HepG2 (cell line): ENCODE results near the gene PNPLA2. TPM values are rescaled to one million over a fixed set of nuclear protein-coding genes. Genes with fewer than 3 reads are reported as not detected.

Source experiments
- AGO1 ChIP-seq: fragments of 200-400 bp; formaldehyde crosslinking; IDR thresholded peaks from 2 replicates; pipeline ENCODE4 v1.6.1; 2017; ENCODE audit warnings: mild to moderate bottlenecking, low read depth, low read length, moderate library complexity; ENCODE audit not compliant: poor library complexity, severe bottlenecking
- AKNA ChIP-seq: sonication (generic); formaldehyde crosslinking; IDR thresholded peaks from 2 replicates; pipeline ENCODE4 v1.4.0; 2020; ENCODE audit warnings: missing genetic modification reagents, borderline replicate concordance
- ARNT2 ChIP-seq: sonication (generic); formaldehyde crosslinking; IDR thresholded peaks from 2 replicates; pipeline ENCODE4 v1.8.0; 2022; ENCODE audit warnings: mild to moderate bottlenecking, low read depth, missing genetic modification reagents, moderate library complexity
- CBX5 ChIP-seq: sonication (generic); formaldehyde crosslinking; IDR thresholded peaks from 2 replicates; pipeline ENCODE4 v1.4.0; 2020; ENCODE audit warnings: missing genetic modification reagents, borderline replicate concordance
- CREB1 ChIP-seq, 2 experiments: fragments of 450-650 bp in 1 of 2; IDR thresholded peaks; 2 replicates each; pipeline ENCODE4 v1.6.1; 2016 to 2017; ENCODE audit warnings: control low read depth in 1 of 2, mild to moderate bottlenecking in 1 of 2, missing compliant biosample characterization in 1 of 2, missing genetic modification characterization in 1 of 2
- GABPB1 ChIP-seq: IDR thresholded peaks from 2 replicates; pipeline ENCODE4 v1.6.1; 2016; ENCODE audit warnings: mild to moderate bottlenecking, missing genetic modification reagents, moderate library complexity, missing compliant biosample characterization
- HDAC2 ChIP-seq: sonication (generic); formaldehyde crosslinking; IDR thresholded peaks from 2 replicates; pipeline ENCODE4 v1.4.0; 2020; ENCODE audit warnings: missing genetic modification reagents
- HIVEP1 ChIP-seq: sonication (generic); formaldehyde crosslinking; IDR thresholded peaks from 2 replicates; pipeline ENCODE4 v1.4.0; 2020; ENCODE audit warnings: mild to moderate bottlenecking, missing genetic modification reagents
- HOXA7 ChIP-seq: sonication (generic); formaldehyde crosslinking; IDR thresholded peaks from 2 replicates; pipeline ENCODE4 v1.8.1; 2022; ENCODE audit warnings: mild to moderate bottlenecking, missing genetic modification reagents, moderate library complexity
- MXD4 ChIP-seq: IDR thresholded peaks from 2 replicates; pipeline ENCODE4 v1.6.1; 2016; ENCODE audit warnings: mild to moderate bottlenecking, missing biosample characterization, missing genetic modification reagents
- NR2F2 ChIP-seq: IDR thresholded peaks from 2 replicates; pipeline ENCODE4 v1.6.1; 2012; ENCODE audit warnings: low read depth, inconsistent platforms, borderline replicate concordance
- NR2F6 ChIP-seq, 2 experiments: IDR thresholded peaks; 2 replicates each; pipeline ENCODE4 v1.6.1; 2016; ENCODE audit warnings: antibody characterized with exemption in 1 of 2, mild to moderate bottlenecking in 1 of 2
- PCBP1 ChIP-seq: fragments of 200-400 bp; formaldehyde crosslinking; IDR thresholded peaks from 2 replicates; pipeline ENCODE4 v1.6.1; 2017; ENCODE audit warnings: mild to moderate bottlenecking, low read depth, low read length, borderline replicate concordance
- ZFP37 ChIP-seq: sonication (generic); formaldehyde crosslinking; IDR thresholded peaks from 2 replicates; pipeline ENCODE4 v1.4.0; 2020; ENCODE audit warnings: missing genetic modification reagents, borderline replicate concordance
- ZNF235 ChIP-seq: sonication (generic); formaldehyde crosslinking; IDR thresholded peaks from 2 replicates; pipeline ENCODE4 v1.8.1; 2023; ENCODE audit warnings: mild to moderate bottlenecking, missing genetic modification reagents, borderline replicate concordance
- ZNF441 ChIP-seq: sonication (generic); formaldehyde crosslinking; IDR thresholded peaks from 2 replicates; pipeline ENCODE4 v1.7.0; 2021; ENCODE audit warnings: missing genetic modification reagents, borderline replicate concordance
- ZNF451 ChIP-seq: sonication (generic); formaldehyde crosslinking; IDR thresholded peaks from 2 replicates; pipeline ENCODE4 v1.5.0; 2020; ENCODE audit warnings: mild to moderate bottlenecking, missing genetic modification reagents
- ZNF792 ChIP-seq: IDR thresholded peaks from 2 replicates; pipeline ENCODE4 v1.6.1; 2016
- polyA plus RNA-seq, 8 experiments: library from polyadenylated mRNA; depleted of rRNA in 3 of 8; stranded (reverse) in 7 of 8; unstranded in 1 of 8; fragments of >200 nt; fragmentation: Illumina TruSeq in 4 of 8; extraction: Trizol in 4 of 8; gene quantifications; 2 replicates each; pipeline versions ENCODE4 v1.2.1 to v1.2.3, GENCODE V29; 2011 to 2016; ENCODE audit warnings: low read depth in 4 of 8, missing spikeins in 1 of 8, mixed read lengths in 1 of 8; ENCODE audit not compliant: insufficient read depth in 1 of 8
- total RNA-seq, 5 experiments: library from RNA; depleted of rRNA; stranded (reverse); fragments of >200 nt; fragmentation: Illumina TruSeq; extraction: Trizol; gene quantifications; 2 replicates each; pipeline ENCODE4 v1.2.3, GENCODE V29; 2016; ENCODE audit warnings: low read depth in 1 of 5
- TF ChIP-seq, protein P1 (sequence below): sonication (generic); formaldehyde crosslinking; IDR thresholded peaks from 2 replicates; pipeline ENCODE4; 2020; ENCODE audit warnings: missing genetic modification reagents, mild to moderate bottlenecking, borderline replicate concordance
- TF ChIP-seq, protein P2 (sequence below): sonication (generic); formaldehyde crosslinking; IDR thresholded peaks from 2 replicates; pipeline ENCODE4 v1.4.0; 2020; ENCODE audit warnings: missing genetic modification reagents, borderline replicate concordance

Gene PNPLA2
- total and polyA plus RNA-seq, 2 of the 13 experiments (the other 11 are each of a cell fraction or from before 2014, with no cell fraction given) = 10.5 to 43.2 TPM

GRCh38 chr11:827146-827896 lies 8.6 kb downstream of the PNPLA2 start (continued):
- TF ChIP-seq NR2F2 = no peak
- peak; percentile 86; the same call in 1 of the 2 replicates for TF ChIP-seq CBX5
- peak; percentile 69; the same call in 1 of the 2 replicates for TF ChIP-seq ZNF235
- peak; percentile 75 for TF ChIP-seq ARNT2 (CRISPR knock-in tag)
- TF ChIP-seq HOXA7 (CRISPR knock-in tag) = no peak
- no peak for TF ChIP-seq ZNF441 (CRISPR knock-in tag)
- TF ChIP-seq, protein P1, sequence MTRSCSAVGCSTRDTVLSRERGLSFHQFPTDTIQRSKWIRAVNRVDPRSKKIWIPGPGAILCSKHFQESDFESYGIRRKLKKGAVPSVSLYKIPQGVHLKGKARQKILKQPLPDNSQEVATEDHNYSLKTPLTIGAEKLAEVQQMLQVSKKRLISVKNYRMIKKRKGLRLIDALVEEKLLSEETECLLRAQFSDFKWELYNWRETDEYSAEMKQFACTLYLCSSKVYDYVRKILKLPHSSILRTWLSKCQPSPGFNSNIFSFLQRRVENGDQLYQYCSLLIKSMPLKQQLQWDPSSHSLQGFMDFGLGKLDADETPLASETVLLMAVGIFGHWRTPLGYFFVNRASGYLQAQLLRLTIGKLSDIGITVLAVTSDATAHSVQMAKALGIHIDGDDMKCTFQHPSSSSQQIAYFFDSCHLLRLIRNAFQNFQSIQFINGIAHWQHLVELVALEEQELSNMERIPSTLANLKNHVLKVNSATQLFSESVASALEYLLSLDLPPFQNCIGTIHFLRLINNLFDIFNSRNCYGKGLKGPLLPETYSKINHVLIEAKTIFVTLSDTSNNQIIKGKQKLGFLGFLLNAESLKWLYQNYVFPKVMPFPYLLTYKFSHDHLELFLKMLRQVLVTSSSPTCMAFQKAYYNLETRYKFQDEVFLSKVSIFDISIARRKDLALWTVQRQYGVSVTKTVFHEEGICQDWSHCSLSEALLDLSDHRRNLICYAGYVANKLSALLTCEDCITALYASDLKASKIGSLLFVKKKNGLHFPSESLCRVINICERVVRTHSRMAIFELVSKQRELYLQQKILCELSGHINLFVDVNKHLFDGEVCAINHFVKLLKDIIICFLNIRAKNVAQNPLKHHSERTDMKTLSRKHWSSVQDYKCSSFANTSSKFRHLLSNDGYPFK (CRISPR knock-in tag) = 0 out of 2 replicates have a peak, but pooled peaks have one; percentile 51
- TF ChIP-seq HIVEP1 (CRISPR knock-in tag) = peak; percentile 90
- peak; percentile 79 for TF ChIP-seq AGO1
- peak; percentile 91 for TF ChIP-seq GABPB1
- peak; percentile 63; the same call in 1 of the 2 replicates for TF ChIP-seq MXD4 (CRISPR knock-in tag)
- peak; percentile 64 for TF ChIP-seq HDAC2 (CRISPR knock-in tag)
- peak; percentile 51; the same call in 1 of the 2 replicates for TF ChIP-seq ZNF451 (CRISPR knock-in tag)
- no peak for TF ChIP-seq NR2F6 (IDR thresholded peaks at IDR 0.05)
- TF ChIP-seq NR2F6 (CRISPR knock-in tag; IDR thresholded peaks at IDR 0.05) = peak; percentile 45
- peak; percentile 53; the same call in 1 of the 2 replicates for TF ChIP-seq PCBP1
- TF ChIP-seq AKNA (CRISPR knock-in tag) = no peak
- no peak for TF ChIP-seq CREB1 (IDR thresholded peaks at IDR 0.05)
- TF ChIP-seq CREB1 (CRISPR knock-in tag; IDR thresholded peaks at IDR 0.05) = no peak
- TF ChIP-seq, protein P2, sequence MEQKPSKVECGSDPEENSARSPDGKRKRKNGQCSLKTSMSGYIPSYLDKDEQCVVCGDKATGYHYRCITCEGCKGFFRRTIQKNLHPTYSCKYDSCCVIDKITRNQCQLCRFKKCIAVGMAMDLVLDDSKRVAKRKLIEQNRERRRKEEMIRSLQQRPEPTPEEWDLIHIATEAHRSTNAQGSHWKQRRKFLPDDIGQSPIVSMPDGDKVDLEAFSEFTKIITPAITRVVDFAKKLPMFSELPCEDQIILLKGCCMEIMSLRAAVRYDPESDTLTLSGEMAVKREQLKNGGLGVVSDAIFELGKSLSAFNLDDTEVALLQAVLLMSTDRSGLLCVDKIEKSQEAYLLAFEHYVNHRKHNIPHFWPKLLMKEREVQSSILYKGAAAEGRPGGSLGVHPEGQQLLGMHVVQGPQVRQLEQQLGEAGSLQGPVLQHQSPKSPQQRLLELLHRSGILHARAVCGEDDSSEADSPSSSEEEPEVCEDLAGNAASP (CRISPR knock-in tag) = peak; percentile 57; the same call in 1 of the 2 replicates
- TF ChIP-seq ZNF792 (CRISPR knock-in tag) = peak; percentile 42; the same call in 1 of the 2 replicates
- no peak for TF ChIP-seq ZFP37 (CRISPR knock-in tag)
